Calu3 (cell line): ENCODE measurements around the gene MED13. TPM values are rescaled to one million over a fixed set of nuclear protein-coding genes. Genes with fewer than 3 reads are reported as not detected.

Experiments used
- BruUV-seq: library from RNA; stranded (reverse); fragments of 400-500 nt; replicated peaks from 2 replicates; lab custom pipeline; 2021; lab: Mats Ljungman, UMichigan
- CTCF ChIA-PET: fragments of 300-600 bp; sonication (Branson Sonifier 250); formaldehyde crosslinking; loops from one replicate; lab custom pipeline; 2022; ENCODE audit warnings: antibody characterized with exemption; lab: Charles Lee
- DNase-seq: peaks from one replicate; pipeline ENCODE4 v3.0.0; 2022
- H3K27ac Mint-ChIP-seq: one replicate; pipeline ENCODE4 v1.8.0; 2022; ENCODE audit warnings: mixed read lengths; ENCODE audit not compliant: unreplicated experiment
- H3K27me3 Mint-ChIP-seq: one replicate; pipeline ENCODE4 v1.8.0; 2022; ENCODE audit warnings: mixed read lengths; ENCODE audit not compliant: unreplicated experiment
- H3K36me3 Mint-ChIP-seq: one replicate; pipeline ENCODE4 v1.8.0; 2022; ENCODE audit warnings: mild to moderate bottlenecking, moderate library complexity, mixed read lengths; ENCODE audit not compliant: insufficient read depth, unreplicated experiment
- H3K4me1 Mint-ChIP-seq: one replicate; pipeline ENCODE4 v1.8.0; 2022; ENCODE audit warnings: mild to moderate bottlenecking, low read depth, mixed read lengths; ENCODE audit not compliant: unreplicated experiment
- H3K4me3 Mint-ChIP-seq: one replicate; pipeline ENCODE4 v1.8.0; 2022; ENCODE audit warnings: mild to moderate bottlenecking, low read depth, moderate library complexity, mixed read lengths; ENCODE audit not compliant: unreplicated experiment
- H3K9me3 Mint-ChIP-seq: one replicate; pipeline ENCODE4 v1.8.0; 2022; ENCODE audit warnings: low read depth, mixed read lengths; ENCODE audit not compliant: unreplicated experiment
- CTCF ChIP-seq: fragments of 200-600 bp; IDR thresholded peaks from one replicate; pipeline ENCODE4 v1.8.0; 2022; ENCODE audit warnings: antibody characterized with exemption; ENCODE audit not compliant: unreplicated experiment
- intact Hi-C: fragments of 100-400 bp; cut with micrococcal nuclease; formaldehyde crosslinking; loops from one replicate; pipeline ENCODE4 v1.10.0; 2022; ENCODE audit not compliant: unreplicated experiment
- total RNA-seq: library from RNA; stranded (reverse); gene quantifications from 2 replicates; pipeline ENCODE4 v1.2.3, GENCODE V29; 2022

Gene MED13
- total RNA-seq, 1 experiment from 2014 or later = 50.2 TPM

GRCh38 chr17:62090021-62090824 is 25.1 kb upstream of the MED13 start:
- H3K36me3 Mint-ChIP-seq = no peaks in the 10 kb centered on the region

GRCh38 chr17:62089334-62089733 is 24.3 kb upstream of the MED13 start:
- no peak for DNase-seq
- Mint-ChIP-seq H3K36me3 (no peaks in the 10 kb centered on the region), H3K27me3 (no peaks in the 10 kb centered on the region), H3K9me3 (no peaks in the 10 kb centered on the region), H3K4me3 (no peak overlapping the region), H3K4me1 (peaks cover 18% of the 10 kb centered on the region), H3K27ac (no peak overlapping the region)
- no peak for TF ChIP-seq CTCF
- CTCF ChIA-PET = no interaction called here
- BruUV-seq = no TSS peak
- intact Hi-C loops = no loop called here

More at GRCh38 chr17:62090021-62090824, 25.1 kb upstream of the MED13 start:
- Mint-ChIP-seq H3K27me3 (no peaks in the 10 kb centered on the region), H3K9me3 (no peaks in the 10 kb centered on the region), H3K4me3 (no peak overlapping the region), H3K27ac (no peak overlapping the region), H3K4me1 (peaks cover 18% of the 10 kb centered on the region)
- no peak for DNase-seq
- TF ChIP-seq CTCF = no peak
- intact Hi-C loops = no loop called here
- no TSS peak for BruUV-seq
- CTCF ChIA-PET = interaction anchor here (0.7 kb wide), 1 partner anchor 1609 kb away, joined by 7 read pairs; no protein-coding TSS in a partner anchor

- no peak for DNase-seq
- no peaks in the 10 kb centered on the region for H3K9me3 Mint-ChIP-seq
- no TSS peak for BruUV-seq
- intact Hi-C loops = no loop called here
- H3K4me3 Mint-ChIP-seq = no peak overlapping the region
- no peak overlapping the region for H3K27ac Mint-ChIP-seq
- H3K4me1 Mint-ChIP-seq = peaks cover 8% of the 10 kb centered on the region
- CTCF ChIA-PET = interaction anchor here (0.7 kb wide), 1 partner anchor 23 kb away, joined by 3 read pairs; no protein-coding TSS in a partner anchor
- no peak for TF ChIP-seq CTCF
- H3K27me3 Mint-ChIP-seq = no peaks in the 10 kb centered on the region
- no peaks in the 10 kb centered on the region for H3K36me3 Mint-ChIP-seq
Observed at GRCh38 chr17:62086737-62087136, 21.7 kb upstream of the MED13 start.

GRCh38 chr17:62085511-62086408 is 20.7 kb upstream of the MED13 start:
- intact Hi-C loops = no loop called here
- H3K4me3 Mint-ChIP-seq = no peak overlapping the region
- peaks cover 8% of the 10 kb centered on the region for H3K4me1 Mint-ChIP-seq
- no peaks in the 10 kb centered on the region for H3K27me3 Mint-ChIP-seq
- no TSS peak for BruUV-seq
- no peak for DNase-seq
- no peaks in the 10 kb centered on the region for H3K9me3 Mint-ChIP-seq
- CTCF ChIA-PET = interaction anchor here (0.7 kb wide), 2 partner anchors 24 to 143 kb away, joined by 3 read pairs; no protein-coding TSS in a partner anchor
- no peak overlapping the region for H3K27ac Mint-ChIP-seq
- no peaks in the 10 kb centered on the region for H3K36me3 Mint-ChIP-seq
- no peak for TF ChIP-seq CTCF
